Measurements from ENCODE around the gene SLC16A7. TPM values are rescaled to one million over a fixed set of nuclear protein-coding genes. Genes with fewer than 3 reads are reported as not detected.
"Not testable (repeated sequence)": the region's sequence is repeated elsewhere in the genome, so short reads cannot be mapped to it uniquely, and the experiment has no call there.

SLC16A7 gene
- total and polyA plus RNA-seq, 12 donors, result 6.0 to 246 (median 163) TPM

DNA sequence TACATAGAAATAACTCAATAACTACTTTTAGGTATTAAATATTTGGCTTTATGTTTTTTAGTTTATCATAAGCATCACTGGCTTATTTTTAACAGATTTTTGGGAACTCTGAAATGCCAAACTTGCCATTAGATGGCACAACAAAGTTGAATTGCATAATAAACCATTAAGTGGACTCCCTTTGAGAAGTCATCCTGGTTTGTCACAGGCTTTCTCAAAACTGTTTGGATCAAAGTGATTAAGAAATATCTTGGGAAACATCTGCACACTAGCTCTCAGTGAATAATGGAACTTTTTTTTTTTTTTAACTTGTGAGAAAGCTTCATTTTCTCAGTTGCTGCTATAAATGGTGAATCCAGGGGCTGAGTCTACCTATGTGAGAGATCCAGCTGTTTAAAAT is 4.3 kb downstream of the SLC16A7 start:
- H3K4me3 ChIP-seq, result no peak overlapping the region
- intact Hi-C loops (cut with DNase I), result no loop called here
- peak overlapping the region in 3 of 10 donors; percentile 5 to 99 (median 95) for H3K27ac ChIP-seq

DNA sequence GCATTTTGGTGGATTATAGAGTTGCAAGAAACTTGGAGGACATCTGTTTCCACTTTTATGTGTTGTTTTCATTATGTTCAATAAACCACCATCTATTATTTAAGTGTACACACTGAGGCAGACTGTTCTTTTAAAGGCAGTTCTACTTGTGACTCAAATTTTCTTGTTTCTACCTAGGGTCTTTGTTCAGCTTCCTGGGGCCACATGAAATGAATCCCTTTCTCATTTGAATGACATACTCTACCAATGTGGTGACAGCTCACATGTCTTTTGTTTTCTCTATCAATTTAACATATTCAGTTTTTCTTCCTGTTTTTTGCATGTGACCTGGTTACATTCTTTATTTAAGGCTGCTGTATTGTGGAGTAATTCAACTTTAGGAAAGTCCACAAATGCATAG is 7.9 kb downstream of the SLC16A7 start:
- DNase-seq (no peak), ATAC-seq (no peak)
- Histone ChIP-seq H3K27ac (no peak overlapping the region), H3K27me3 (no peaks in the 10 kb centered on the region), H3K4me1 (peaks cover 0 to 26% (median 7%) of the 10 kb centered on the region in 9 donors), H3K4me3 (no peak overlapping the region), H3K9me3 (no peaks in the 10 kb centered on the region), H3K36me3 (no peaks in the 10 kb centered on the region)
- TF ChIP-seq, protein P1, sequence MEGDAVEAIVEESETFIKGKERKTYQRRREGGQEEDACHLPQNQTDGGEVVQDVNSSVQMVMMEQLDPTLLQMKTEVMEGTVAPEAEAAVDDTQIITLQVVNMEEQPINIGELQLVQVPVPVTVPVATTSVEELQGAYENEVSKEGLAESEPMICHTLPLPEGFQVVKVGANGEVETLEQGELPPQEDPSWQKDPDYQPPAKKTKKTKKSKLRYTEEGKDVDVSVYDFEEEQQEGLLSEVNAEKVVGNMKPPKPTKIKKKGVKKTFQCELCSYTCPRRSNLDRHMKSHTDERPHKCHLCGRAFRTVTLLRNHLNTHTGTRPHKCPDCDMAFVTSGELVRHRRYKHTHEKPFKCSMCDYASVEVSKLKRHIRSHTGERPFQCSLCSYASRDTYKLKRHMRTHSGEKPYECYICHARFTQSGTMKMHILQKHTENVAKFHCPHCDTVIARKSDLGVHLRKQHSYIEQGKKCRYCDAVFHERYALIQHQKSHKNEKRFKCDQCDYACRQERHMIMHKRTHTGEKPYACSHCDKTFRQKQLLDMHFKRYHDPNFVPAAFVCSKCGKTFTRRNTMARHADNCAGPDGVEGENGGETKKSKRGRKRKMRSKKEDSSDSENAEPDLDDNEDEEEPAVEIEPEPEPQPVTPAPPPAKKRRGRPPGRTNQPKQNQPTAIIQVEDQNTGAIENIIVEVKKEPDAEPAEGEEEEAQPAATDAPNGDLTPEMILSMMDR (IDR thresholded peaks at IDR 0.05), result no peak
- intact Hi-C loops (cut with DNase I), result no loop called here

More for the DNA sequence above, 4.3 kb downstream of the SLC16A7 start:
- no peaks in the 10 kb centered on the region for H3K9me3 ChIP-seq
- no peaks in the 10 kb centered on the region for H3K36me3 ChIP-seq
- H3K27me3 ChIP-seq, result no peaks in the 10 kb centered on the region
- H3K4me1 ChIP-seq, result peaks cover 0 to 41% (median 26%) of the 10 kb centered on the region in 9 donors
- DNase-seq (no peak), ATAC-seq (no peak)
- TF ChIP-seq, protein P1 (IDR thresholded peaks at IDR 0.05), result no peak

DNA sequence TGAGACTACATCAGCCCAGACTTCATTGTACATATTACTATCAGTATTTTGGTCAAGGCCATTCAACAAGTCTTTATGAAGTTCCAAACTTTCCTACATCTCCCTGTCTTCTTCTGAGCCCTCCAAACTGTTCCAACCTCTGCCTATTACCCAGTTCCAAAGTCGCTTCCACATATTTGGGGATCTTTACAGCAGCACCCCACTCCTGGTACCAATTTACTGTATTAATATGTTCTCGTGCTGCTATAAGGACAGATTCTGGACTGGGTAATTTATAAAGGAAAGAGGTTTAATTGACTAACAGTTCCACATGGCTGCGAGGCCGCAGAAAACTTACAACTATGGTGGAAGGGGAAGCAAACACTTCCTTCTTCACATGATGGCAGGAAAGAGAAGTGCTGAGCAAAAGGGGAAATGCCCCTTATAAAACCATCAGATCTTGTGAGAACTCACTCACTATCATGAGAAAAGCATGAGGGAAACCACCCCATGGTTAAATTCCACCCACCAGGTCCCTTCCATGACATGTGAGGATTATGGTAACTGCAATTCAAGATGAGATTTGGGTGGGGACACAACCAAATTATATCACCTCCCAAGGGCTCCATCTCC is 17.1 kb downstream of the SLC16A7 start:
- DNase-seq; ATAC-seq; H3K4me3 ChIP-seq; intact Hi-C loops (cut with DNase I); H3K27ac ChIP-seq; H3K27me3 ChIP-seq: not testable (repeated sequence)
- Histone ChIP-seq H3K9me3 (peaks cover 0 to 43% (median 11%) of the 10 kb centered on the region in 11 donors), H3K36me3 (peaks cover 0 to 26% (median 8%) of the 10 kb centered on the region in 9 donors), H3K4me1 (peaks cover 0 to 19% (median 7%) of the 10 kb centered on the region in 9 donors)
- 69 to 95% methylated on average over 4 of the region's 4 CpGs for WGBS, 2 donors

DNA sequence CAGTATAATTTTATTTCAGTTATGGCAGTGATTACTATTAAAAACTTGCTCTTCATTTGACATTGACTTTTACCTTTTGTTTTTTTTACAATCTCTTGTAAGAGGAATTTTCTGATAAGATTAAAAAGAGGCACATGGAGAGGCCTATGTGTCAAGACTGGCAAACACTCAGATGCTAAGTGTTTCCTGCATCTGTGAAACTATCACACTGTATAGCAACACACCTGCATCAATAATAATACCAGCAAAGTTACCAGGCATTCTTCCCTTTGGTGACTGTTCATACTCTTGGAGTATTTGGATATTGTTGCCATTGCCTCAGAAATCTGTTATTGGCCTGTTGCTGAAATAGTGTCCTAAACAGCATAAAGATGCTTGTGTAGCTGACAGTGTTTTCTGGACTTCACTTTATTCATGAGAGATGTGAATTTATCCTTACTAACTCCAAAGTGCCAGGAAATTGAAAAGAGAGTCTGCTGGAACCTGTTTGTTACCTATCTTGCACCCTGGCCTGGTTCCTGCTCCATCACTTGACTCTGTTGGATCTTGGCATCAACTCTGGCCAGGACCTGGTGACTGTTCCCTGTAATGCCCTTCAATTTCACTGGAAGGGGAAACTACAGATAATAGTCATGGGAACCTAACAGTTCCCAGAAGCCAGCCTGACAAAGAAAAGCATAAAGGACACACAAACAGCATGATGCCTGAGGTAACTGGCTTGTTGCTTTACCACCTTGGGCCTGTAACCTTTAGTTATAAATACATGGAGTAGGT is 19.8 kb downstream of the SLC16A7 start:
- ATAC-seq (peak; percentile 88 to 99 (median 97)), DNase-seq (peak; percentile 17 to 82)
- Histone ChIP-seq H3K36me3 (peaks cover 0 to 26% (median 8%) of the 10 kb centered on the region in 9 donors), H3K9me3 (peaks cover 0 to 34% (median 11%) of the 10 kb centered on the region in 11 donors), H3K27me3 (no peaks in the 10 kb centered on the region), H3K4me3 (no peak overlapping the region), H3K4me1 (peaks cover 0 to 32% (median 17%) of the 10 kb centered on the region in 9 donors), H3K27ac (peak overlapping the region; percentile 59 to 89 (median 74))
- TF ChIP-seq, protein P1 (IDR thresholded peaks at IDR 0.05), result no peak
- intact Hi-C loops (cut with DNase I), result loop anchor here in 2 of 10 donors (5.0 kb wide), 2 partner anchors 37 to 42 kb away; no protein-coding TSS in a partner anchor

All from heart right ventricle (tissue), 16 donors.